Parathyroid adenoma (tissue), 2 donors: ENCODE measurements around the gene TLR6.
"Not testable (repeated sequence)": the region's sequence is repeated elsewhere in the genome, so short reads cannot be mapped to it uniquely, and the experiment has no call there.

Source experiments
- H2AFZ ChIP-seq: fragments of 300-600 bp; sonication (generic); one replicate; pipeline ENCODE4 v1.7.0; 2017; ENCODE audit warnings: antibody characterized with exemption, mild to moderate bottlenecking
- H3K27ac ChIP-seq: fragments of 300-600 bp; sonication (generic); one replicate; pipeline ENCODE4 v1.7.0; 2017
- H3K27me3 ChIP-seq: fragments of 300-600 bp; sonication (generic); one replicate; pipeline ENCODE4 v1.7.0; 2017; ENCODE audit warnings: low read length; ENCODE audit not compliant: control insufficient read depth, insufficient read depth
- H3K36me3 ChIP-seq: fragments of 300-600 bp; sonication (generic); one replicate; pipeline ENCODE4 v1.7.0; 2017; ENCODE audit warnings: low read length; ENCODE audit not compliant: control insufficient read depth, insufficient read depth
- H3K4me1 ChIP-seq: fragments of 300-600 bp; sonication (generic); one replicate; pipeline ENCODE4 v1.7.0; 2017; ENCODE audit warnings: control low read depth
- H3K4me2 ChIP-seq: fragments of 300-600 bp; sonication (generic); one replicate; pipeline ENCODE4 v1.7.0; 2017; ENCODE audit warnings: low read length
- H3K4me3 ChIP-seq: fragments of 300-600 bp; sonication (generic); one replicate; pipeline ENCODE4 v1.7.0; 2017; ENCODE audit warnings: low read depth, low read length
- H3K79me2 ChIP-seq: fragments of 300-600 bp; sonication (generic); one replicate; pipeline ENCODE4 v1.7.0; 2017; ENCODE audit warnings: control low read depth
- H3K9ac ChIP-seq: fragments of 300-600 bp; sonication (generic); one replicate; pipeline ENCODE4 v1.7.0; 2017; ENCODE audit warnings: mild to moderate bottlenecking
- H3K9me3 ChIP-seq: fragments of 300-600 bp; sonication (generic); one replicate; pipeline ENCODE4 v1.7.0; 2017; ENCODE audit warnings: low read length; ENCODE audit not compliant: control insufficient read depth
- TF ChIP-seq, protein P1 (sequence below): fragments of 300-600 bp; sonication (generic); IDR thresholded peaks from one replicate; pipeline ENCODE4 v1.7.0; 2017; ENCODE audit warnings: antibody characterized with exemption, mild to moderate bottlenecking
- donor health status: primary hyperparathyroidism.

The TLR6 gene

DNA sequence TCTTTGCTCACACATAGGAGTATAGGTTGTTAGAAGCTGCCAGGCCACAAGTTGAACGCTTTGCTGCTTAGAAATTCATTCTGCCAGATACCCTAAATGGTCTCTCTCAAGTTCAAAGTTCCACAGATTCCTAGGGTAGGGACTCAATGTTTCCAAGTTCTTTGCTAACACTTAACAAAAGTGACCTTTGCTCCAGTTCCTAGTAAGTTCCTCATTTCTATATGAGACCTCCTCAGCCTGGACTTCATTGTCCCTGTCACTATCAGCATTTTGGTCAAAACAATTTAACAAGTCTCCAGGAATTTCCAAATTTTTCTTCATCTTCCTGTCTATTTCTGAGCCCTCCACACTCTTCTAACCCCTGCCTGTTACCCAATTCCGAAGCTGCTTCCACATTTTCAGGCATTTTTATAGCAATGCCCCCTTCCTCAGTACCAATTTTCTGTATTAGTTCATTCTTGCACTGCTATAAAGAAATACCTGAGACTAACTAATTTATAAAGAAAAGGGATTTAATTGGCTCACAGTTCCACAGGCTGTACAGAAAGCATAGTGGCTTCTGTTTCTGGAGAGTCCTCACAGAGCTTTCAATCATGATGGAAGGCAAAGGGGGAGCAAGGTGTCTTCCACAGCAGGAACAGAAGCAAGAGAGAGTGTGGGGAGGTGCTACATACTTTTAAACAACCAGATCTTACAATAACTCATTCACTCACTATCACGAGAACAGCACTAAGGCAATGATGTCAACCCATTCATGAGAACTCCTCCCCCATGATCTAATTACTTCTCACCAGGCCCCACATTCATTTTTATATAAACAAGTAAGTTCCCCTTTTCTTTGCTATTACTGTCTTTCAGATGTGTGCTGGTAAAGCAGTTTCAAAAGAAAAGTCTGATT, 40.5 kb downstream of the TLR6 start:
- Histone ChIP-seq H2AFZ (no peak overlapping the region), H3K27me3 (no peaks in the 10 kb centered on the region), H3K27ac (no peak overlapping the region), H3K4me2 (no peak overlapping the region), H3K4me1 (no peaks in the 10 kb centered on the region), H3K9me3 (no peaks in the 10 kb centered on the region), H3K79me2 (no peaks in the 10 kb centered on the region), H3K36me3 (no peaks in the 10 kb centered on the region), H3K4me3 (no peak overlapping the region), H3K9ac (no peak overlapping the region)
- TF ChIP-seq, protein P1, sequence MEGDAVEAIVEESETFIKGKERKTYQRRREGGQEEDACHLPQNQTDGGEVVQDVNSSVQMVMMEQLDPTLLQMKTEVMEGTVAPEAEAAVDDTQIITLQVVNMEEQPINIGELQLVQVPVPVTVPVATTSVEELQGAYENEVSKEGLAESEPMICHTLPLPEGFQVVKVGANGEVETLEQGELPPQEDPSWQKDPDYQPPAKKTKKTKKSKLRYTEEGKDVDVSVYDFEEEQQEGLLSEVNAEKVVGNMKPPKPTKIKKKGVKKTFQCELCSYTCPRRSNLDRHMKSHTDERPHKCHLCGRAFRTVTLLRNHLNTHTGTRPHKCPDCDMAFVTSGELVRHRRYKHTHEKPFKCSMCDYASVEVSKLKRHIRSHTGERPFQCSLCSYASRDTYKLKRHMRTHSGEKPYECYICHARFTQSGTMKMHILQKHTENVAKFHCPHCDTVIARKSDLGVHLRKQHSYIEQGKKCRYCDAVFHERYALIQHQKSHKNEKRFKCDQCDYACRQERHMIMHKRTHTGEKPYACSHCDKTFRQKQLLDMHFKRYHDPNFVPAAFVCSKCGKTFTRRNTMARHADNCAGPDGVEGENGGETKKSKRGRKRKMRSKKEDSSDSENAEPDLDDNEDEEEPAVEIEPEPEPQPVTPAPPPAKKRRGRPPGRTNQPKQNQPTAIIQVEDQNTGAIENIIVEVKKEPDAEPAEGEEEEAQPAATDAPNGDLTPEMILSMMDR: no peak

DNA sequence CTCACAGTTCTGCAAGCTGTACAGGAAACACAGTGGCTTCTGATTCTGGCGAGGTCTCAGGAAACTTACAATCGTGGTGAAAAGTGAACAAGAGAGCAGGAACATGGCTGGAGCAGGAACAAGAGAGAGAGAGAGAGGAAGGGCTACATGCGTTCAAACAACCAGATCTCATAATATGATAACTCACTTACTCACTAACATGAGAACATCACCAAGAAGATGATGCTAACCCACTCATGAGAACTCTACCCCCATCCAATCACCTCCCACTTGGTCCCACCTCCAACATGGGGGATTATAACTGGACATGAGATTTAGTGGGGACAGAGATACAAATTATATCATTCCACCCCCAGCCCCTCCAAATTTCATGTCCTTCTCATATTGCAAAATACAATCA, 42.2 kb downstream of the TLR6 start:
- Histone ChIP-seq H3K27me3 (no peaks in the 10 kb centered on the region), H3K9ac (no peak overlapping the region), H3K4me1 (no peaks in the 10 kb centered on the region), H3K27ac (no peak overlapping the region), H3K79me2 (no peaks in the 10 kb centered on the region), H3K4me3 (no peak overlapping the region), H3K36me3 (no peaks in the 10 kb centered on the region), H3K9me3 (no peaks in the 10 kb centered on the region), H2AFZ (no peak overlapping the region), H3K4me2 (no peak overlapping the region)
- TF ChIP-seq, protein P1: no peak

DNA sequence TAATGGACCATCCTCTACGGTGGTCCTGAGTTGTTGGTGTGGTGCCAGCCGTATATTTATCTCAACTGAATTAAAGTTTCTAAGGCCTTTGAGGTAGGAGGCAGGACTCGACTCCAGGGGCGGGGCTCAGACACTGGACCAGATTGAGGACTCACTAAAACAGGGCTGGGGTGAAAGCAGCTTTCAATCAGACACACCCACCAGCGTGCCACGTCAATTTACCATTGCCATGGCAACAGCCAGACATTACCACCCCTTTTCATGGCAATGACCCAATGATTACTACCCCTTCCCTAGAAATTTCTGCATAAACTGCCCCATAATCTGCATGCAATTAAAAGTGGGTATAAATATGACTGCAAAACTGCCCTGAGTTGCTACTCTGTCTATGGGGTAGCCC, 45.3 kb downstream of the TLR6 start:
- no peaks in the 10 kb centered on the region for H3K36me3 ChIP-seq
- H3K4me2 ChIP-seq: no peak overlapping the region
- TF ChIP-seq, protein P1: no peak
- H2AFZ ChIP-seq: no peak overlapping the region
- H3K4me1 ChIP-seq: no peaks in the 10 kb centered on the region
- no peaks in the 10 kb centered on the region for H3K27me3 ChIP-seq
- H3K27ac ChIP-seq: no peak overlapping the region
- H3K9me3 ChIP-seq: no peaks in the 10 kb centered on the region
- no peak overlapping the region for H3K9ac ChIP-seq
- H3K4me3 ChIP-seq: no peak overlapping the region
- no peaks in the 10 kb centered on the region for H3K79me2 ChIP-seq

DNA sequence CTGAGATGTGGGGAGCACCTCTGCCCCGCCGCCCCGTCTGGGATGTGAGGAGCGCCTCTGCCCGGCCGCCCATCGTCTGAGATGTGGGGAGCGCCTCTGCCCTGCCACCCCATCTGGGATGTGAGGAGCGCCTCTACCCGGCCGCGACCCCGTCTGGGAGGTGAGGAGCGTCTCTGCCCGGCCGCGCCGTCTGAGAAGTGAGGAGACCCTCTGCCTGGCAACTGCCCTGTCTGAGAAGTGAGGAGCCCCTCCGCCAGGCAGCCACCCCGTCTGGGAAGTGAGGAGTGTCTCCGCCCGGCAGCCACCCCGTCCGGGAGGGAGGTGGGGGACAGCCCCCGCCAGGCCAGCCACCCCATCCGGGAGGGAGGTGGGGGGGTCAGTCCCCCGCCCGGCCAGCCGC, 49.2 kb downstream of the TLR6 start:
- not testable (repeated sequence) for H3K27me3 ChIP-seq, H3K4me3 ChIP-seq, H3K9me3 ChIP-seq, H3K9ac ChIP-seq, H2AFZ ChIP-seq, H3K27ac ChIP-seq, H3K4me1 ChIP-seq, H3K4me2 ChIP-seq, H3K79me2 ChIP-seq, H3K36me3 ChIP-seq

DNA sequence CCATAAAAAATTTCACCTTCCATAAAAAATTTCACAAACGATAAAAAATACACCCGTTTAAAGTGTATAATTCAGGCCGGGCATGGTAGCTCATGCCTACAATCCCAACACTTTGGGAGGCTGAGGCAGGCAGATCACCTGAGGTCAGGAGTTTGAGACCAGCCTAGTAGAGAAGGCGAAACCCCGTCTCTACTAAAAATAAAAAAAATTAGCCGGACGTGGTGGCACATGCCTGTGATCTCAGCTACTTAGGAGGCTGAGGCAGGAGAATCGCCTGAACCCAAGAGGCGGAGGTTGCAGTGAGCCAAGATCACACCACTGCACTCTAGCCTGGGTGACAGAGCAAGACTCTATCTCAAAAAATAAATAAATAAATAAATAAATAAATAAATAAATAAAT, 50.4 kb downstream of the TLR6 start:
- not testable (repeated sequence) for H3K4me2 ChIP-seq, H3K36me3 ChIP-seq, H3K27ac ChIP-seq, H3K9ac ChIP-seq, H3K4me3 ChIP-seq, H2AFZ ChIP-seq, H3K9me3 ChIP-seq, H3K4me1 ChIP-seq, H3K27me3 ChIP-seq, H3K79me2 ChIP-seq
